ENCODE data around the gene B4GALNT4. TPM values are rescaled to one million over a fixed set of nuclear protein-coding genes. Genes with fewer than 3 reads are reported as not detected.

B4GALNT4 gene
- total and polyA plus RNA-seq, 2 of the 13 experiments (the other 11 are each of a cell fraction or from before 2014, with no cell fraction given) = 30.5 to 50.1 TPM

GRCh38 chr11:355581-356458 is 13.5 kb upstream of the B4GALNT4 start (continued):
- TF ChIP-seq ZNF18 (CRISPR knock-in tag; IDR thresholded peaks at IDR 0.05; ENCODE audit: insufficient replicate concordance) (peak; percentile 24), HNF4A (CRISPR knock-in tag; IDR thresholded peaks at IDR 0.05) (peak; percentile 16; the same call in 1 of the 2 replicates), MAZ (IDR thresholded peaks at IDR 0.05; ENCODE audit: borderline replicate concordance, low read depth, low read length) (no peak; the same call in 1 of the 2 replicates), MAZ (CRISPR knock-in tag; IDR thresholded peaks at IDR 0.05; ENCODE audit: low read depth) (peak; percentile 92), STAT5B (CRISPR knock-in tag; IDR thresholded peaks at IDR 0.05) (no peak), NR1H2 (CRISPR knock-in tag; IDR thresholded peaks at IDR 0.05; ENCODE audit: borderline replicate concordance, low read depth) (0 out of 2 replicates have a peak, but pooled peaks have one; percentile 58), ZNF543 (CRISPR knock-in tag; IDR thresholded peaks at IDR 0.05) (peak; percentile 91), ZNF382 (CRISPR knock-in tag; IDR thresholded peaks at IDR 0.05; ENCODE audit: borderline replicate concordance) (no peak), RCOR2 (CRISPR knock-in tag; IDR thresholded peaks at IDR 0.05) (no peak), ZNF770 (CRISPR knock-in tag; IDR thresholded peaks at IDR 0.05) (peak; percentile 54; the same call in 1 of the 2 replicates), ZMAT3 (CRISPR knock-in tag; conservative IDR thresholded peaks at IDR 0.05) (peak; percentile 67), ARID5B (CRISPR knock-in tag; IDR thresholded peaks at IDR 0.05) (peak; percentile 29), ZNF788 (CRISPR knock-in tag; IDR thresholded peaks at IDR 0.05; ENCODE audit: borderline replicate concordance) (peak; percentile 96), CHD4 (IDR thresholded peaks at IDR 0.05; ENCODE audit: borderline replicate concordance, low read length) (no peak), ZNF724P (CRISPR knock-in tag; IDR thresholded peaks at IDR 0.05; ENCODE audit: borderline replicate concordance) (no peak), ZNF530 (CRISPR knock-in tag; IDR thresholded peaks at IDR 0.05; ENCODE audit: low read depth) (no peak), HMG20B (CRISPR knock-in tag; conservative IDR thresholded peaks at IDR 0.05) (no peak), ZFX (CRISPR knock-in tag; IDR thresholded peaks at IDR 0.05; ENCODE audit: low read depth) (peak; percentile 83), HIC2 (CRISPR knock-in tag; IDR thresholded peaks at IDR 0.05; ENCODE audit: low read depth) (peak; percentile 67; the same call in 1 of the 2 replicates)
